CD4-positive, CD25-positive, alpha-beta regulatory T cell (primary cell): ENCODE results near the gene XYLT2. TPM values are rescaled to one million over a fixed set of nuclear protein-coding genes. Genes with fewer than 3 reads are reported as not detected.

Source experiments
- ATAC-seq, 2 donors: fragments of 150-1000 bp; cut with Tn5 transposase; one replicate each; pipeline ENCODE4 v1.10.0; 2021; ENCODE audit warnings: low read depth in 2 of 2, moderate number of reproducible peaks in 2 of 2, moderate library complexity in 1 of 2
- DNase-seq, 3 donors: peaks; one replicate each; pipeline versions ENCODE4 v3.0.0 to v3.0.0-alpha.2; 2012 to 2022; ENCODE audit warnings: mixed read lengths in 1 of 3
- H3K27ac ChIP-seq: one replicate; pipeline ENCODE4 v1.7.0; 2013; ENCODE audit warnings: mild to moderate bottlenecking, low read length; ENCODE audit not compliant: insufficient read depth, poor library complexity, severe bottlenecking
- H3K27me3 ChIP-seq: one replicate; pipeline ENCODE4 v1.7.0; 2013; ENCODE audit warnings: low read length; ENCODE audit not compliant: control insufficient read depth, insufficient read depth
- H3K36me3 ChIP-seq: one replicate; pipeline ENCODE4 v1.7.0; 2013; ENCODE audit warnings: mild to moderate bottlenecking, low read length, moderate library complexity; ENCODE audit not compliant: control insufficient read depth, insufficient read depth
- H3K4me1 ChIP-seq: 2 replicates; pipeline ENCODE4 v1.7.0; 2013; ENCODE audit warnings: mild to moderate bottlenecking, low read length; ENCODE audit not compliant: insufficient read depth, control insufficient read depth, poor library complexity, severe bottlenecking
- H3K4me3 ChIP-seq: one replicate; pipeline ENCODE4 v1.7.0; 2013; ENCODE audit warnings: low read depth, mild to moderate bottlenecking, low read length, moderate library complexity
- H3K9me3 ChIP-seq, 2 experiments: 1 replicate in 1 of 2; 2 replicates in 1 of 2; pipeline ENCODE4 v1.7.0; 2013; ENCODE audit warnings: low read length in 2 of 2, mild to moderate bottlenecking in 1 of 2, moderate library complexity in 1 of 2; ENCODE audit not compliant: control insufficient read depth in 2 of 2
- H3K27ac Mint-ChIP-seq, 3 donors: one replicate each; pipeline ENCODE4 v1.8.0; 2020 to 2022; ENCODE audit warnings: mild to moderate bottlenecking in 3 of 3, mixed read lengths in 3 of 3, moderate library complexity in 2 of 3
- H3K27me3 Mint-ChIP-seq: one replicate; pipeline ENCODE4 v1.8.0; 2022; ENCODE audit warnings: mild to moderate bottlenecking, mixed read lengths
- H3K36me3 Mint-ChIP-seq: one replicate; pipeline ENCODE4 v1.8.0; 2020; ENCODE audit warnings: mixed read lengths
- H3K4me1 Mint-ChIP-seq, 4 donors: one replicate each; pipeline ENCODE4 v1.8.0; 2020 to 2022; ENCODE audit warnings: mixed read lengths in 4 of 4, mild to moderate bottlenecking in 1 of 4
- H3K4me3 Mint-ChIP-seq, 4 donors: one replicate each; pipeline ENCODE4 v1.8.0; 2020 to 2022; ENCODE audit warnings: mild to moderate bottlenecking in 4 of 4, mixed read lengths in 4 of 4, moderate library complexity in 3 of 4
- H3K9me3 Mint-ChIP-seq, 7 donors: one replicate each; pipeline ENCODE4 v1.8.0; 2020 to 2022; ENCODE audit warnings: mixed read lengths in 7 of 7, mild to moderate bottlenecking in 3 of 7, moderate library complexity in 2 of 7
- polyA plus RNA-seq, 4 donors: library from polyadenylated mRNA; unstranded; fragments of 300-500 nt; fragmentation: Illumina TruSeq; gene quantifications; one replicate each; pipeline ENCODE4 v1.2.3, GENCODE V29; 2021
- total RNA-seq: library from RNA; stranded (reverse); gene quantifications from one replicate; pipeline ENCODE4 v1.2.3, GENCODE V29; 2022

The XYLT2 gene
- total and polyA plus RNA-seq, 5 donors from 2014 or later, result 6.2 to 15.9 (median 12.9) TPM

DNA sequence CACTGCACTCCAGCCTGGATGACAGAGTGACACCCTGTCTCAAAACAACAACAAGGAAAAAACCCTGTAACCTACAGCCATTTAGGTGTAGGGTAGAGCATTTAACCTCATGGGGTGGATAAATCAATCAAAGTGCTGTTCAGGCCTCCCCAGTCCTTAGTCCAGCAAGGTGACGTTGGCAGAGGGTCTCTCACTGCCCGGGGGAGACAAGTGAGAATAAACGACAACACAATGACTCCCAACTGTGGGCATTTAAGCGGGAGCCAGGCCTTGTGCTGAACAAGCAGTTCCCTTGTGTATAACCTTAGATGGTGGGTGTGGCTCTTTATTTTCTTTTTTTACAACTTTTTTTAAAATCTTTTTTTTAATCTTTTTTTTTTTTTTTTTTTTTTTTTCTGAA lies 42.3 kb upstream of the XYLT2 start:
- H3K27me3 ChIP-seq, result no peaks in the 10 kb centered on the region
- no peaks in the 10 kb centered on the region for H3K36me3 Mint-ChIP-seq
- no peak for ATAC-seq

DNA sequence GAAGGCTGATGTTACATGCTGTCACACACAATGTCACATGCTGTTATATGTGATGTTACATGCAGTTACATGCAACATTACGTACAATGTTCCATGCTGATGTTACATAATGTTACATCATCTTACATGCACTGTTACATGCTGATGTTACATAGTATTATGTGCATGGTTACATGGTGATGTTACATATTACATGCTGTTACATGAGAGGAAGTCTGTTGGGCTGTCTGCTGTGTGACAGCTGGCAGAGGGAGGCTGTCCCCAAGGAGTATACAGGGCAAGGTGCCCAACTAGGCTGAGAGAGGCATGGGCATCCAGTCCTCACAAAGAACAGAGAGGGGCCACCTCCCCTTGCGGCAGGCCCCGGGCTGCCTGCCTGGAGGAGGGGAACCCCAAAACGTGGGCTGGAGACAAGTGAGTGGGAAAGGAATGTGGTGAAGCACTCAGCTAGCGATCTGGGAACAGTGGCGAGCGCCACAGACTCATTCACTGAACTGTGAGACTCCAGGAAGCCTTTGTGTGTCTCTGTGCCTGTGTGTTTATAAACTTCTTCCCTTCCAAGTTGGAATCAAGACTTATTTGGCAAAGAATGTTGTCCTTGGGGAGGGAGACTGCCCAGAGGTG lies 41.0 kb upstream of the XYLT2 start:
- H3K4me3 ChIP-seq, result no peak overlapping the region
- no peaks in the 10 kb centered on the region for H3K4me1 Mint-ChIP-seq
- DNase-seq, result no peak
- H3K27ac ChIP-seq, result no peak overlapping the region
- H3K4me3 Mint-ChIP-seq, result no peak overlapping the region
- H3K36me3 ChIP-seq, result no peaks in the 10 kb centered on the region
- H3K9me3 Mint-ChIP-seq, result no peaks in the 10 kb centered on the region
- H3K4me1 ChIP-seq, result no peaks in the 10 kb centered on the region
- H3K27me3 Mint-ChIP-seq, result peaks cover 27% of the 10 kb centered on the region
- H3K9me3 ChIP-seq, result no peaks in the 10 kb centered on the region
- H3K36me3 Mint-ChIP-seq, result no peaks in the 10 kb centered on the region
- H3K27me3 ChIP-seq, result no peaks in the 10 kb centered on the region
- ATAC-seq, result no peak
- H3K27ac Mint-ChIP-seq, result no peak overlapping the region

More for the DNA sequence above, 42.3 kb upstream of the XYLT2 start:
- Histone ChIP-seq H3K9me3 (no peaks in the 10 kb centered on the region), H3K4me1 (no peaks in the 10 kb centered on the region), H3K4me3 (no peak overlapping the region), H3K27ac (no peak overlapping the region), H3K36me3 (no peaks in the 10 kb centered on the region)
- no peak for DNase-seq
- Mint-ChIP-seq H3K4me3 (no peak overlapping the region), H3K27ac (no peak overlapping the region), H3K27me3 (peaks cover 35% of the 10 kb centered on the region), H3K9me3 (no peaks in the 10 kb centered on the region), H3K4me1 (no peaks in the 10 kb centered on the region)

DNA sequence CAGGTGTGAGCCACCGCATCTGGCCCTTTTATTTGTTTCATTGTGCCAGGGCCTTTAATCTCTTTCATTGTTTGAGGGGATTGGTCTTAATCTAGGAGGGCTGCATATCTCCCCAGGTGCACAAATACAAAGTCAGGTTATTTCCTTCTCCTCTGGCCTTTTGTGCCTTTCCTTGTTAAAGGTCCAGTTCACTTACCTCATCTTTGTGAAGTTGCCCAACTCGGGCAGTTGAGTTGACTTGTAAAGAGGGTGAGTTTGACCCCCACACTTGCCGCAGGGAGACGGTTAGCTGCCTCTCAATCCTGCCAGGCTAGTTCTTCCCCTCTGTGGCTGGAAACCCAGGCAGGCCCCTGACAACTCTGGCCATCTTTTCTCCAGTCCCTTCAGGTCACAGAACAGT lies 38.3 kb upstream of the XYLT2 start:
- Mint-ChIP-seq H3K4me1 (no peaks in the 10 kb centered on the region), H3K9me3 (no peaks in the 10 kb centered on the region), H3K27me3 (peaks cover 44% of the 10 kb centered on the region), H3K4me3 (no peak overlapping the region), H3K36me3 (no peaks in the 10 kb centered on the region), H3K27ac (no peak overlapping the region)
- Histone ChIP-seq H3K27me3 (peaks cover 3% of the 10 kb centered on the region), H3K4me3 (no peak overlapping the region), H3K27ac (no peak overlapping the region), H3K9me3 (no peaks in the 10 kb centered on the region), H3K4me1 (no peaks in the 10 kb centered on the region), H3K36me3 (no peaks in the 10 kb centered on the region)
- no peak for ATAC-seq
- no peak for DNase-seq

DNA sequence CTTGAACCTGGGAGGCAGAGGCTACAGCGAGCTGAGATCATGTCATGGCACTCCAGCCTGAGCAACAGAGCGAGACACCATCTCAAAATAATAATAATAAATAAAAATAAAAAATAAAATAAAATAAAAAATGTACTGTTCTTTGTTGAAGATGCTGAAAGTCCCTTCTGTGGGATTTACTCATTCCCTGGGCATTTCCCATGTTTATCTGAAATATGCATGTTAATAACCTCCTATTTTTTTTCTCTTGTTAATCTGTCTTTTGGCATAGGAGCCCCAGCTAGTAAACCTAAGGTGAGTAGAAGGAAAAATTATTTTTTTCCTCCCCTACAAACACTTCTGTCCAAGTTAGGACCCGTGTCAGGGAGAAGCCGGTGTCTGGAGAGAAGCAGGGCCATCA lies 37.3 kb upstream of the XYLT2 start:
- no peaks in the 10 kb centered on the region for H3K36me3 Mint-ChIP-seq
- H3K4me1 ChIP-seq, result no peaks in the 10 kb centered on the region

DNA sequence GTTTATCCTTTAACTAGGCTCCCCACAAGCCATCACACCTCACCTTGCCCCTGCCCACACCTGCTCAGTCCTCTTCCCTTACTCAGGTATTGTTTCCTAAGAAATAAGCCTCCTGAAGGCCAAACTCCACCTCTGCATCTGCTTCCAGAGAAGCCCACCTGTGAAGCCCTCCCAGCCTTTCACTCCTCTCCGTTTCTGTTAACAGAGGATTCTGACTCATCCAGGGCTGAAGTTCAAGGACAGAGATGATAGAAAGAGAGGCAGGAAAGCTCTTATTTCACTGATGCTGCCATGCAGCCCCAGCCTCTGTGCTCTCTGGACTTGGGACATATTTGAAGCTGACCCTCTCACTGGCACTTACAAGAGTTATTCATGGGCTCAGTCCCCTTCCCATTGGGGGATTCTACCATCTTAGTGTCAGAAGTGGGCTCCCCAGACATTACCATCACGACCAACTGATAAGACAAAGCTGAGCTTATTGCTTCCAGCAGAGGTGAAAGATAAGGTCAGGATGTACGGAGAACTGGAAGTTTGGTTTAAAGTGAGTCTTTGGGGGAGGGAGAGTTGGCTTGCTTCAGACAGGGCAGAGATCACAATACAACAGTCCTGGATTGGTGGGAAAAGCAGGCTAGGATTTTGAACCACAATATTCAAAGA lies 35.3 kb upstream of the XYLT2 start:
- Histone ChIP-seq H3K27ac (no peak overlapping the region), H3K27me3 (peaks cover 3% of the 10 kb centered on the region), H3K4me3 (no peak overlapping the region), H3K4me1 (no peaks in the 10 kb centered on the region), H3K36me3 (no peaks in the 10 kb centered on the region), H3K9me3 (no peaks in the 10 kb centered on the region)
- no peak overlapping the region for H3K4me3 Mint-ChIP-seq
- DNase-seq (no peak), ATAC-seq (no peak)
- no peaks in the 10 kb centered on the region for H3K36me3 Mint-ChIP-seq
- peaks cover 47% of the 10 kb centered on the region for H3K27me3 Mint-ChIP-seq
- H3K4me1 Mint-ChIP-seq, result no peaks in the 10 kb centered on the region
- no peak overlapping the region for H3K27ac Mint-ChIP-seq
- H3K9me3 Mint-ChIP-seq, result no peaks in the 10 kb centered on the region

More for the DNA sequence above, 37.3 kb upstream of the XYLT2 start:
- Histone ChIP-seq H3K27ac (no peak overlapping the region), H3K9me3 (no peaks in the 10 kb centered on the region), H3K27me3 (peaks cover 3% of the 10 kb centered on the region), H3K36me3 (no peaks in the 10 kb centered on the region), H3K4me3 (no peak overlapping the region)
- no peaks in the 10 kb centered on the region for H3K9me3 Mint-ChIP-seq
- no peak for ATAC-seq
- H3K4me3 Mint-ChIP-seq, result no peak overlapping the region
- H3K27ac Mint-ChIP-seq, result no peak overlapping the region
- peaks cover 40% of the 10 kb centered on the region for H3K27me3 Mint-ChIP-seq
- no peak for DNase-seq
- H3K4me1 Mint-ChIP-seq, result no peaks in the 10 kb centered on the region

DNA sequence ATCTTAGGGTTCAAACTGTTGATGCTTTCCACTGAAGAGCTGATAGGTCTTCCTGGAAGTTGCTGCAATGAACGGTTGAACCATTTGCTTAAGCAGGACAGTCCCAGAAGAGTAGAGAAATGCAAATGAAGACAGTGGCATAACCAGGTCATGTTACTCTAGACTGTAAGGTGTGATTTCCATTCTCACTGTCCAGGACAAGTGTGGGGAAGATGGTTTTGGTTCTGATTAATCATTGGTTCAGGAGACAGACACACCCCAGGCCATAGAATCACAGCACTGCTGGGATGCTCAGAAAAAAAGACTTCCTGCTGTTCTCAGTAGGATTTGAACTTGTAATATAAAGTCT lies 34.8 kb upstream of the XYLT2 start:
- H3K27me3 ChIP-seq, result peaks cover 3% of the 10 kb centered on the region
- Mint-ChIP-seq H3K27ac (no peak overlapping the region), H3K4me1 (no peaks in the 10 kb centered on the region), H3K27me3 (peaks cover 44% of the 10 kb centered on the region), H3K9me3 (no peaks in the 10 kb centered on the region), H3K4me3 (no peak overlapping the region), H3K36me3 (no peaks in the 10 kb centered on the region)
- H3K4me1 ChIP-seq, result no peaks in the 10 kb centered on the region
- no peaks in the 10 kb centered on the region for H3K9me3 ChIP-seq
- no peak for ATAC-seq
- H3K4me3 ChIP-seq, result no peak overlapping the region
- no peak overlapping the region for H3K27ac ChIP-seq
- no peaks in the 10 kb centered on the region for H3K36me3 ChIP-seq
- no peak for DNase-seq

DNA sequence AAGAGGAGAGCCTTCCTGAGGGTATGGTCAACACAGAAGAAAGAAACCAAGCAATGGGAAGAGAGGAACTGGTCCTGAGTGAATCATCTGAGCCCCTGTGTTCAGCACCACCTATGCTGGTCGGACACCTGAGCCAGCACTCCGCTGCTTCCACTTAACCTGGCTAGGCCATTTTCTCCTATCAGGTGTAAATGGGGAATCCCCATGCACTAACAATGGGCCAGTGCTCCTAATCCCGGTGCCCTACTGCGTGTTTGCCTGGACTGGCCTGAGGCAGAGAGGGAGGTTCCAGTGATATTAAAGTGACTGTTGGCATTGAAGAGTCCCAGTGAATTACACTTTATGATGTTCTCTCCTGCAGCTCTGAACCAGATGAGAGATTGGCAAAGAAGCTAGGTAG lies 34.4 kb upstream of the XYLT2 start:
- H3K36me3 ChIP-seq, result no peaks in the 10 kb centered on the region
- Mint-ChIP-seq H3K27ac (no peak overlapping the region), H3K4me3 (no peak overlapping the region), H3K36me3 (no peaks in the 10 kb centered on the region), H3K27me3 (peaks cover 40% of the 10 kb centered on the region), H3K4me1 (no peaks in the 10 kb centered on the region), H3K9me3 (no peaks in the 10 kb centered on the region)
- no peak for DNase-seq
- H3K4me3 ChIP-seq, result no peak overlapping the region
- no peaks in the 10 kb centered on the region for H3K4me1 ChIP-seq
- H3K27me3 ChIP-seq, result peaks cover 3% of the 10 kb centered on the region
- no peak for ATAC-seq
- no peak overlapping the region for H3K27ac ChIP-seq
- H3K9me3 ChIP-seq, result no peaks in the 10 kb centered on the region

DNA sequence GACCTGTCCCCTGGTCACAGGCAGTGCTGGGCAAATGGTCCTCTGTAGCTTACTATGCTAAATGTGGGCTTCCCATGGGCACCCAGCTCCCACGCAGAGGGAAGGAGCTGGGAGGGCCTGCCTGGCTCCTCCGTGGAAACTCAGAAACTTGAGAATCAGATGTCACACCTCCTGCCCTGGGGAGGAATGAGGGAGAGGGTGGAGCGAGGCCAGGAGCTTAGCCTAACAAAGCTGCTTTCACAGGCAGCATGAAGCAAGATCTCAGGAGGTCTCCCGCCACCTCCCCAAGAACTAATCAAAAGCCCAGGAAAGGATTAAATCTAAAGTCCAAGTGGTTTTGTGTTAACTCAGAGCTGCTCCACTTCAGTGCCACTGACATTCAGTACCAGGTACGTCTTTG lies 33.6 kb upstream of the XYLT2 start:
- H3K9me3 Mint-ChIP-seq, result no peaks in the 10 kb centered on the region
- H3K27me3 ChIP-seq, result peaks cover 3% of the 10 kb centered on the region
- no peaks in the 10 kb centered on the region for H3K4me1 ChIP-seq
- H3K27me3 Mint-ChIP-seq, result peaks cover 34% of the 10 kb centered on the region
- ATAC-seq (no peak), DNase-seq (no peak)
- no peak overlapping the region for H3K27ac Mint-ChIP-seq
- H3K9me3 ChIP-seq, result no peaks in the 10 kb centered on the region
- H3K4me3 ChIP-seq, result no peak overlapping the region
- no peaks in the 10 kb centered on the region for H3K36me3 ChIP-seq
- H3K4me1 Mint-ChIP-seq, result no peaks in the 10 kb centered on the region
- no peak overlapping the region for H3K4me3 Mint-ChIP-seq
- no peak overlapping the region for H3K27ac ChIP-seq
- no peaks in the 10 kb centered on the region for H3K36me3 Mint-ChIP-seq
